SU-DHL-6 (cell line): Measurements from ENCODE around the gene ZDHHC8.

Experiments used
- H2AFZ ChIP-seq: fragments of 200-600 bp; sonication (generic); 2 replicates; pipeline ENCODE4 v1.6.1; 2014; ENCODE audit warnings: low read depth, mild to moderate bottlenecking, moderate library complexity, mixed read lengths, antibody characterized with exemption, low read length; ENCODE audit not compliant: severe bottlenecking
- H3F3A ChIP-seq: fragments of 200-600 bp; shearing (Covaris generic); 2 replicates; pipeline ENCODE4 v1.6.0; 2016; ENCODE audit warnings: antibody characterized with exemption, mild to moderate bottlenecking; ENCODE audit not compliant: insufficient read depth
- H3K27ac ChIP-seq: fragments of 200-600 bp; sonication (generic); 2 replicates; pipeline ENCODE4 v1.5.1; 2016; ENCODE audit warnings: low read depth, mild to moderate bottlenecking, low read length, moderate library complexity, mixed read lengths
- H3K27me3 ChIP-seq: fragments of 200-600 bp; sonication (generic), shearing (Covaris generic); 2 replicates; pipeline ENCODE4 v1.6.0; 2014; ENCODE audit warnings: mild to moderate bottlenecking, low read length
- H3K36me3 ChIP-seq: fragments of 200-600 bp; sonication (generic); 2 replicates; pipeline ENCODE4 v1.6.1; 2014; ENCODE audit warnings: mild to moderate bottlenecking, low read length, mixed read lengths
- H3K4me2 ChIP-seq: fragments of 300-600, 200-600 bp; shearing (Covaris generic), sonication (generic); 2 replicates; pipeline ENCODE4 v1.6.0; 2014; ENCODE audit warnings: low read length, low read depth, mild to moderate bottlenecking; ENCODE audit not compliant: poor library complexity, severe bottlenecking
- H3K4me3 ChIP-seq: fragments of 200-600 bp; sonication (generic); 2 replicates; pipeline ENCODE4 v1.5.1; 2014; ENCODE audit warnings: antibody characterized with exemption, low read length, mild to moderate bottlenecking, mixed read lengths; ENCODE audit not compliant: insufficient read depth, poor library complexity, severe bottlenecking
- H3K79me2 ChIP-seq: fragments of 200-600 bp; sonication (generic); 2 replicates; pipeline ENCODE4 v1.6.1; 2014; ENCODE audit warnings: mild to moderate bottlenecking, low read length, moderate library complexity; ENCODE audit not compliant: insufficient read depth
- H3K9ac ChIP-seq: fragments of 200-600 bp; sonication (generic); 2 replicates; pipeline ENCODE4 v1.7.0; 2014; ENCODE audit warnings: mild to moderate bottlenecking, low read length
- H3K9me2 ChIP-seq: fragments of 200-600 bp; sonication (generic); replicated peaks from 2 replicates; pipeline ENCODE4 v1.6.1; 2014; ENCODE audit warnings: low read length; ENCODE audit not compliant: insufficient read depth
- H3K9me3 ChIP-seq: fragments of 200-600 bp; sonication (generic); 2 replicates; pipeline ENCODE4 v1.6.1; 2014; ENCODE audit warnings: low read length, mixed read lengths; ENCODE audit not compliant: insufficient read depth
- H4K20me1 ChIP-seq: fragments of 200-600 bp; sonication (generic); 2 replicates; pipeline ENCODE4 v1.6.1; 2014; ENCODE audit warnings: low read depth, mild to moderate bottlenecking, antibody characterized with exemption, low read length, moderate library complexity, mixed read lengths
- EZH2phosphoT487 ChIP-seq: fragments of 200-600 bp; sonication (generic), shearing (Covaris generic); conservative IDR thresholded peaks from 2 replicates; pipeline ENCODE4 v1.6.1; 2018; ENCODE audit warnings: mild to moderate bottlenecking, antibody characterized with exemption, low read length, moderate library complexity, mixed read lengths
- TF ChIP-seq, protein P1 (sequence below): fragments of 200-600 bp; sonication (generic); IDR thresholded peaks from one replicate; pipeline ENCODE4 v1.5.1; 2017; ENCODE audit warnings: antibody characterized with exemption, mild to moderate bottlenecking, low read length, moderate library complexity; ENCODE audit not compliant: insufficient read depth, poor library complexity, severe bottlenecking

Gene ZDHHC8

DNA sequence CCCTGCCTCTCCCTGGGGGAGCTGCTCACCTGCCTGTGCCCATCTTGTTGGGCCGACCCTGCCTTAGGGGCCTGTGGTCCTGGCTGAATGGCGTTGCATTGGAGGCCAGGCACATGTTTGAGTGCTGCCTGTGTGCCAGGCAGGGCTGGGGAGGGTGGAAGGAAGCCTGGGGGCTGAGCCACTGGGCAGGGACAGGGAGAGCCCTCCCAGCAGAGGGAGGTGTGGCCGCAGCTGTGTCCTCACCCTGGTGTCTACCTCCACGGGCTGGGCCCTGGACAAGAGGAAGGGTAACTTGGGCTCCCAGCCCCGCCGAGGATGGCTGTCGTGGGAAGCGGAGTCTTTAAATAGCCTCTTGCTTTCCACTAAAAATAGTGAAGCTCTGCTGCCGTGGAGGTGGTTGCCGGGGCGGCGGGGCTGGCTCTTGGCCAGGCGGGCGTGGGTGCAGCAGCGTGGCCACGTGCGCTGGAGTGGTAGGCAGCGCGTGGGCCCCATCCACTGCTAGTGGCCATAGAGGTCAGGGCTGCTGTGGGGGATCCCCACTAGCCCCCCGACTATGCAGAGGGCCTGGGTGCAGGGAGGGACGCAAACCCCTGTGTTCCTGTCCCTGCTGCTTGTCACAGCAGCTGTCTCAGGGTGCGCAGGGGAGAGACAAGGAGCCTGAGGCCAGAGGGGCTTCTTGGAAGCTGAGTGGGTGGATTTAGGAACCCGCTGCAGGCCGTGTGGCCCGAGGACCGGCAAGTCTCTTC is 6.2 kb downstream of the ZDHHC8 start:
- no peak overlapping the region for H3K9ac ChIP-seq
- TF ChIP-seq, protein P1, sequence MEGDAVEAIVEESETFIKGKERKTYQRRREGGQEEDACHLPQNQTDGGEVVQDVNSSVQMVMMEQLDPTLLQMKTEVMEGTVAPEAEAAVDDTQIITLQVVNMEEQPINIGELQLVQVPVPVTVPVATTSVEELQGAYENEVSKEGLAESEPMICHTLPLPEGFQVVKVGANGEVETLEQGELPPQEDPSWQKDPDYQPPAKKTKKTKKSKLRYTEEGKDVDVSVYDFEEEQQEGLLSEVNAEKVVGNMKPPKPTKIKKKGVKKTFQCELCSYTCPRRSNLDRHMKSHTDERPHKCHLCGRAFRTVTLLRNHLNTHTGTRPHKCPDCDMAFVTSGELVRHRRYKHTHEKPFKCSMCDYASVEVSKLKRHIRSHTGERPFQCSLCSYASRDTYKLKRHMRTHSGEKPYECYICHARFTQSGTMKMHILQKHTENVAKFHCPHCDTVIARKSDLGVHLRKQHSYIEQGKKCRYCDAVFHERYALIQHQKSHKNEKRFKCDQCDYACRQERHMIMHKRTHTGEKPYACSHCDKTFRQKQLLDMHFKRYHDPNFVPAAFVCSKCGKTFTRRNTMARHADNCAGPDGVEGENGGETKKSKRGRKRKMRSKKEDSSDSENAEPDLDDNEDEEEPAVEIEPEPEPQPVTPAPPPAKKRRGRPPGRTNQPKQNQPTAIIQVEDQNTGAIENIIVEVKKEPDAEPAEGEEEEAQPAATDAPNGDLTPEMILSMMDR, result no peak
- no peak for TF ChIP-seq EZH2phosphoT487
- H3K4me2 ChIP-seq, result no peak overlapping the region
- H3K9me3 ChIP-seq, result no peaks in the 10 kb centered on the region
- H4K20me1 ChIP-seq, result no peaks in the 10 kb centered on the region
- H3K27ac ChIP-seq, result no peak overlapping the region
- H3K4me3 ChIP-seq, result no peak overlapping the region
- no peaks in the 10 kb centered on the region for H3K36me3 ChIP-seq
- H3K27me3 ChIP-seq, result no peaks in the 10 kb centered on the region
- no peaks in the 10 kb centered on the region for H3K79me2 ChIP-seq
- H3K9me2 ChIP-seq, result no peaks in the 10 kb centered on the region
- H3F3A ChIP-seq, result no peaks in the 10 kb centered on the region
- H2AFZ ChIP-seq, result no peak overlapping the region

DNA sequence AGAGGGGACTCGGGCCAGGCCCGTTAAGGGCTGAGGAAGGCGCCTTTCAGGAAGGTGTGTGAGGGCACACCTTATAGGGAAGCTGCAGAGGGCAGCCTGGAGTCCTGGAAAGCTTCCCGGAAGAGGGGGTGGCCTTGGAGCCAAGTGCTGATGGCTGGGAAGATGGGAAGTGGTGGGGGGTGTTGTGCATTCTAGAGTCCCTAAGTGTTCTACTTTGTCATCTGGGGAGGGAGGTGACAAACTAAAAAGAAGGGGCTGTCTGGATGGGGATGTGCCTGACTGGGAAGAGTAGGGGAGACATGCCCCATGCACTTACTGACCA is 6.8 kb downstream of the ZDHHC8 start:
- Histone ChIP-seq H3K9ac (no peak overlapping the region), H3K27ac (no peak overlapping the region), H3K27me3 (no peaks in the 10 kb centered on the region), H2AFZ (no peak overlapping the region), H4K20me1 (no peaks in the 10 kb centered on the region), H3K9me3 (no peaks in the 10 kb centered on the region), H3K4me2 (no peak overlapping the region), H3K79me2 (no peaks in the 10 kb centered on the region), H3F3A (no peaks in the 10 kb centered on the region), H3K4me3 (no peak overlapping the region), H3K9me2 (no peaks in the 10 kb centered on the region), H3K36me3 (no peaks in the 10 kb centered on the region)
- TF ChIP-seq, protein P1, result no peak
- no peak for TF ChIP-seq EZH2phosphoT487

DNA sequence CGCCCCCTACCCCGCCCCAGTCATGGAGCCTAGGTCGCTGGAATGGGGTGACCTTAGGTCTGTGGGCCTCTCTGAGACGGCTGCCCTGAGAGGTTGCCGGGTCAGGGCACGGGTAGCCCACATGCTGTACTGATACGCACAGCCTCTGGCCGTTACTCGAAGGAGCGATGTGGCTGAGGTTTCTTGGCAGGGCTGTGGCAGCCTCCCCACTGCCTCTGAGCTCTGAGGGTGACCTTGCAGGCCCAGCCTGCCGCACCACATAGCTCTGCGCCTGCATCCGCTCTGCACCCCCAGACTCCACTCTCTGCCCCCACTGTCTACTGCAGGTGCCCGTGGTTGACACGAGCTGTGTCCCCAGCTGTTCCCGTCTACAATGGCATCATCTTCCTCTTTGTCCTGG is 7.3 kb downstream of the ZDHHC8 start:
- TF ChIP-seq EZH2phosphoT487, result no peak
- TF ChIP-seq, protein P1, result no peak
- Histone ChIP-seq H3K36me3 (no peaks in the 10 kb centered on the region), H3K27me3 (no peaks in the 10 kb centered on the region), H3K27ac (no peak overlapping the region), H2AFZ (no peak overlapping the region), H3K9ac (no peak overlapping the region), H3K79me2 (no peaks in the 10 kb centered on the region), H3F3A (no peaks in the 10 kb centered on the region), H3K9me2 (no peaks in the 10 kb centered on the region), H3K4me2 (no peak overlapping the region), H4K20me1 (no peaks in the 10 kb centered on the region), H3K9me3 (no peaks in the 10 kb centered on the region), H3K4me3 (no peak overlapping the region)
